OCI-M2 (cell line): ENCODE data around the gene TNFSF9.
"Not testable (repeated sequence)": the region's sequence is repeated elsewhere in the genome, so short reads cannot be mapped to it uniquely, and the experiment has no call there.

Source experiments
- DNase-seq: peaks from one replicate; lab custom pipeline; 2025; ENCODE audit not compliant: unreplicated experiment; lab: John Stamatoyannopoulos, UW

The TNFSF9 gene

DNA sequence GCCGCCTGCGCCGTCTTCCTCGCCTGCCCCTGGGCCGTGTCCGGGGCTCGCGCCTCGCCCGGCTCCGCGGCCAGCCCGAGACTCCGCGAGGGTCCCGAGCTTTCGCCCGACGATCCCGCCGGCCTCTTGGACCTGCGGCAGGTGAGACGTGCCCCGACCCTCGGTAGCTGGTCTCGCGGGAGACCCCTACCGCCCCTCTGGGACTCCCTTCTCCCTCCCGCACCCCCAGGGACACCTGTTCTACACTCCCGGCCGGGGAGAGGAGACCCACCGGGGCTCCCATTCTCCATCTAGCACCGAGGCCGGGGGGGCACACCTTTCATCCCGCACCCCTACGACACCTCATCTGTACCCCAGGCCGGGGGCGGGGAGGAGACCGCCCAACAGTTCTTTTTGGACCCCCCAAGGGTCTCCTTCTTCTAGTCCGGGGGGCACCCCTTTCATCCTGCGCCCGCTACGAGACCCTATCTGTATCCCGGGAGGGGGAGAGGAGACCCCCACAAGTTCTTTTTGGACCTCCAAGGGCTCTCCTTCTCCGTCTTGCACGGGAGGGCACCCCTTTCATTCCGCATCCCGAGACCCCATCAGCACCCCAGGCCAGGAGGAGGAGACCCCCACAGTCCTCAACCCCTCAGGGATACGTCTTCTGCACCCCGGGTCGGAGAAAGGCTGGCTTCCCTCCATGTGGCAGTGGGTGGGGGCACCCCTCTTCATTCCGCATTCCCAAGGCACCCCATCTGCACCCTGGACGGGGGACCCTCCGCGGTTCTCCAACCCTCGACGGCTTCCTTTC is 533 bp downstream of the TNFSF9 start:
- DNase-seq = no peak

DNA sequence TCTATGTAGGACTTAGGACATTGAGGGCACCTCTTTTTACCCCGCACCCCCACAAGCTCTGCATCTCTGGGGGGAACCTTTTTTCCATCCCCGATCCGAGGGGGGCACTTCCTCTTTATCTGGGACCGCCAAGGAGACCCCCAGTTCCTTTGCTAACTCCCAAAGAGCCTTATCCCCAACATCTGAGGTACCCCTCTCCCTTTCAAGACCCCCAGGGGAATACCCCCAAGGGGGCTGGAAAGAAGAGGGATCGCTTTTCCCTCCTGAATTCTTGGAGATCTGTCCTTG is 1.1 kb downstream of the TNFSF9 start:
- no peak for DNase-seq

DNA sequence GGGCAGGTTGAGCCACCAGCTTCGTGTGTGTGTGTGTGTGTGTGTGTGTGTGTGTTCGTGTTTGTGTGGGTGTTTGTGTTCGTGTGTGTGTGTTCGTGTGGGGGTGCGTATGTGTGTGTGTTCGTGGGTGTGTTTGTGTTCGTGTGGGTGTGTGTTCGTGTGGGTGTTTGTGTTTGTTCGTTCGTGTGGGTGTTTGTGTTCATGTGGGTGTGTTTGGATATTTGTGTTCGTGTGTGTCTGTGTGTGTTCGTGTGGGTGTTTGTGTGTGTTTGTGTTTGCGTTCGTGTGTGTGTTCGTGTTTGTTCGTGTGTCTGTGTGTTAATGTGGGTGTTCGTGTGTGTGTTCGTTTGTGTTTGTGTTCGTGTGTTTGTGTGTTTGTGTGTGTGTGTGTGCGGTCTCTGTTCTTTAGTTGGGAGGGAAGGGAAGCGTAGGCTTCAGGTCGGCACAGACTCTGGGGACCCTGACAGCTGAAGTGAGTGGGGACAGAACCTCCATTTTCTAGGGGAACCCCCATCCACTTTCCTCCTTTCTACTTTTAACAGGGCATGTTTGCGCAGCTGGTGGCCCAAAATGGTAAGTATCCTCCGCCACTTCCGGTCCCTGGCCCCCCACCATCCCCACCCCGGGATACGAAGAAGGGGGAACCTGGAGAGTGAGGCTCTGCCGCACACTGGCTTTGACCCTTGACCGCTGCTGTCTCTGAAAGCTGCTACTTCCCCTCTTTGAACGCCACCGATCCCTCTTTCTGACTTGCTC is 1.6 kb downstream of the TNFSF9 start:
- no peak for DNase-seq

DNA sequence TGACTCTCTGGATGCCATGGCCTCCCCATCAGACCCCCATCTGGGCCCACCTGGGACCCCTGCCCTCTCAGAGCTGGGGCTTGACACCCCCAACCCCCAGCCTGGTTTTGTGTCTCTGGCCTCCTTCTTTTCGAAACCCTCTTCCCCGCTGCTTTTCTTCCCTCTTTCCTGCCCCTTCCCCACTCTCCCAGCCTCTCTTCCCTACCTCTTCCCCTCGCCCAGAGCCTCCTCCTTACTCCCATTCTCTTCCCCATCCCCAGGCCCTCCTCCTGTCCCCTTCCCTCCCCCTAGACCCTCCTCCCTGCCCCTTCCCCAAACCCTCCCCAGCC is 2.1 kb downstream of the TNFSF9 start:
- DNase-seq = no peak

DNA sequence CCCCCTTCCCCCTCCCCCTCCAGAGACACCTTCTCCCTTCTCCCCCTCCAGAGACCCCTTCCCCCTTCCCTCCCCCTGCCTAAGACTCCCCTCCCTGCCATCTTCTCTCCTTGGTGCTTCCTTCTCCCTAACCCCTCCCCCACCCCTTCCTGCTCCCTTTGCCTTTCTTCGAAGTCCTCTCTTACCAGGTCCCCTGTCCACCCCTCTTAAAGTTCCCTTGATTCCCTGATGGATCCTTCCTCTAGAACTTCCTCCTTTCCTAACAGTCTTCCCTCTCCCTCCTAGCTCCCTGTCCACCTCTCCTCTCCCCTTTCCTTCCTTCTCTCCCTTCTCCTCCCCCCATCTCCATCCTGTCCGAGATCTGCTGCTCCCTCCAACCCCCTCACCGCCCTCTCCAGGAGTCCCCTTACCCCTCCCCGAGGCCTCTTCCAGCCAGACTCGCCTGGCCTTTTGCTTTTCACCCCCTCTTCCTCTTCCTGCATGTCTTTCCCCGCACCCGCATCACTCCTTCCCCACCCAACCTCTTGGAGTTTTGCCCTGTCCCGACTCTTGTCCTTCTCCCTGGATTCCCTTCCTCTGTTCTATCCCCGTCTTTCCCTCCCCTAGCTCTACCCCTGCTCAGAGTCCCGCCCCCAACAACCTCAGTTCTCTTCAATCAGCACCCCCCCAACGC is 3.1 kb downstream of the TNFSF9 start:
- no peak for DNase-seq

DNA sequence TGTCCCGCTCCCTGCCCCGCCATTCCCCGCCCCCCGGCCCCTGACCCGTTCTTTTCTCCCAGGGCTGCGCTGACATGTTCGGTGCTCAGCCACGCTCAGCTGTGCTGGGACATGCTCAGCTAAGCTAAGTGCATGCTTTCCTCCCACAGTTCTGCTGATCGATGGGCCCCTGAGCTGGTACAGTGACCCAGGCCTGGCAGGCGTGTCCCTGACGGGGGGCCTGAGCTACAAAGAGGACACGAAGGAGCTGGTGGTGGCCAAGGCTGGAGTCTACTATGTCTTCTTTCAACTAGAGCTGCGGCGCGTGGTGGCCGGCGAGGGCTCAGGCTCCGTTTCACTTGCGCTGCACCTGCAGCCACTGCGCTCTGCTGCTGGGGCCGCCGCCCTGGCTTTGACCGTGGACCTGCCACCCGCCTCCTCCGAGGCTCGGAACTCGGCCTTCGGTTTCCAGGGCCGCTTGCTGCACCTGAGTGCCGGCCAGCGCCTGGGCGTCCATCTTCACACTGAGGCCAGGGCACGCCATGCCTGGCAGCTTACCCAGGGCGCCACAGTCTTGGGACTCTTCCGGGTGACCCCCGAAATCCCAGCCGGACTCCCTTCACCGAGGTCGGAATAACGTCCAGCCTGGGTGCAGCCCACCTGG is 3.7 kb downstream of the TNFSF9 start:
- DNase-seq = no peak

DNA sequence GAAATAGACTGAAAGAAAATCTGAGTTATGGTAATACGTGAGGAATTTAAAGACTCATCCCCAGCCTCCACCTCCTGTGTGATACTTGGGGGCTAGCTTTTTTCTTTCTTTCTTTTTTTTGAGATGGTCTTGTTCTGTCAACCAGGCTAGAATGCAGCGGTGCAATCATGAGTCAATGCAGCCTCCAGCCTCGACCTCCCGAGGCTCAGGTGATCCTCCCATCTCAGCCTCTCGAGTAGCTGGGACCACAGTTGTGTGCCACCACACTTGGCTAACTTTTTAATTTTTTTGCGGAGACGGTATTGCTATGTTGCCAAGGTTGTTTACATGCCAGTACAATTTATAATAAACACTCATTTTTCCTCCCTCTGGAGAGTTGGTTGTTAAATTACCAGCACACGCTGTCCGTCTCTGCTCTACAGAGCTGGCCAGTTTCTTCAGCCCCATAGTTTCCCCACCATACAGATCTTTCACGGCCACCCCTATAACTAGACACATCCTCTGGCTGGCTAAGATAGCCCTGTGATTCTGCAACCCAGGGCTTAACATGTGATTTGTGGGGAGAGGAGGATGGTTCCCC is 4.8 kb downstream of the TNFSF9 start:
- no peak for DNase-seq

DNA sequence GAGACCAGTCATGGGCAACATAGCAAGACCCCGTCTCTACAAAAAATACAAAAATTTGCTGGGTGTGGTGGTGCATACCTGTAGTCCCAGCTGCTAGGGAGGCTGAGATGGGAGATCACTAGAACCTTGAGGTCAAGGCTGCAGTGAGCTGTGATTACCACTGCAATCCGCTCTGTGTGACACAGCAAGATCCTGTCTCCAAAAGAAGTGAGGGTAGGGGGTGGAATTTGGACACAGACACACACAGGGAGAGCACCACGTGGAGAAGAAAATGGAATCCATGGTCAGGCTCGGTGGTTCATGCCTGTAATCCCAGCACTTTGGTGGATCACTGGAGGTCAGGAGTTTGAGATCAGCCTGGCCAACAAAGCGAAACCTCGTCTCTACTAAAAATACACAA is 8.7 kb downstream of the TNFSF9 start:
- DNase-seq = no peak

DNA sequence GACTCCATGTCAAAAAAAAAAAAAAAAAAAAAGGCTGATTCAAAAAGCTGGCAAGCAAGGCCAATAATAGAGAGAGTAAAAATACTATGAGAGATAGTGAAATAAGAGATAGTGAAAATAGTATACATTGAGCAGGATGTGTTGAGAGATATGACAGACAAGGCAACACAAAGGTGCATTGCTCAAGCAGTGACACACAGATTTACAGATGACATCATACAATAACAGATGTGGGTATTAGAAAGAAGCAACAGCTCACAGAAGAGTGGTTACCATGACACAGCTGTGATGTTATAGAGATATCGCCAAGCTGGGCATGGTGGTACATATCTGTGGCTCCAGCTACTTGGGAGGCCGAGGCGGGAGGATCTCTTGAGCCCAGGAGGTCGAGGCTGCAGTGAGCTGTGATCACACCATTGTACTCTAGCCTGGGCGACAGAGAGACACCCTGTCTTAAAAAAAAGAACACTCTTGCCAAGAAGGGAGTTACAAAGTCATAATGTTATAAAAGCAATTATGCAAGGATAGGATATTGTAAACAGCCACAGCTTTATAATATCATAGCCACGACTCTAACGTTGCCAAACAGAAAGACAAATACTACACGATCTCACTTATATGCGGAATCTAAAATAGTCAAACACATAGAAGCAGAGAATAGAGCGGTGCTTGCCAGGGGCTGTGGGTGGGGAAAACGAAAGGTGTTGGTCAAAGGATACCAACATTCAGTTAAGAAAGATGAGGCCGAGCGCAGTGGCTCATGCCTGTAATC is 10.3 kb downstream of the TNFSF9 start:
- DNase-seq = no peak

DNA sequence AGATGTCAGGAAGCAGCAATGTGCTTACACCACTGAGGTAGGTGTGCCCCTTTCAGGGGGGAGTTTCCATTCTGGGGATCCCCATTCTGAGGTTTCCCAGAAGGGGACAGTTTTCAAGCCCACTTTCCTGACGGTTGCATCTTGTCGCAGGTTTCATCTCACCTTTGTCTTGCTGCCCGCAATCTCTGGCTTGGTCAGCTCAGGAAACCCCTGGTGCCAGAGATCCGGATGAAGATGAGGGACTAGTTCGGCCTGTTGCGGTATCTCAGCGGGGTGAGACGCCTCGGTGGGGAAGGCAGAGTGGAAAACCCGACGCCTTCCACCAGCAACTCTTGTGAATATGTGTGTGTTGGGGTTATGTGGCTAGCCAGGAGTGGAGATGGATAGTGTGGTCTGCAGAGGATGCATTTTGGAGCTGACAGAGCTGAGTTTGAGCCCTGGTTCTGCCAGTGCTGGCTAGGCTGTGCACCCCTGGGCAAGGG is 13.1 kb downstream of the TNFSF9 start:
- DNase-seq = no peak

DNA sequence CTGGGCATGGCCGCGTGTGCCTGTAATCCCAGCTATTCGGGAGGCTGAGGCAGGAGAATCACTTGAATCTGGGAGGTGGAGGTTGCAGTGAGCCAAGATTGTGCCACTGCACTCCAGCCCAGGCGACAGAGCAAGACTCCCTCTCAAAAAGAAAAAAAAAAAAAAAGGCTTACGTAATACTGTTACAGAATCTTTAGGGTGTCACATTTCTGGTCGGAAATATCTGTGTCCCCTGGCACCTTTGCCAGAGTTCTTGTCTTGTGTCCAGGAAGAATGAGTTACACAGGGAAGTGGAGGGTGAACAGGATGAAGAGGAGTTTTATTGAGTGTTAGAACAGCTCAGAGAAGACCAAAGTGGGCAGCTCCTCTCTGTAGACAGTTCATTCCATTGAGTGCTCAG is 19.9 kb downstream of the TNFSF9 start:
- not testable (repeated sequence) for DNase-seq

DNA sequence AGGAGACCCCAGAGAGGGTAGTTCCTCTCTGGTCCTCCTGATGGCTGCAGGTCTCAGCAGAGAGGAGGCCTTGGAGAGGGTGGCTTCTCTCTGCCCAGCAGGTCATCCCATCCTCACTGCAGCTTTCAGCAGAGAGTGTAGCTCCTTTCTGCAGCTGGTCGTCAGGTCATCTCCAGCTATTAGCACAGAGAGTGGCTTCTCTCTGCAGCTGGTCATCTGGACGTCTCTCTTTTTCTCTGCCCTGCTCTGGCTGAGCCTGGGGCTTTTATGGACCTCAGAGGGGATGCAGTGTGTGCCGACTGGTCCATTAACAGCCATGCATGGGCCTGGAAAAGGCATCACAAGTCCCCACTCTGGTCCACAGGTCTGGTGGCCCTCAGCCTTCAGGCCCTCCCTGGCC is 20.3 kb downstream of the TNFSF9 start:
- DNase-seq = no peak

DNA sequence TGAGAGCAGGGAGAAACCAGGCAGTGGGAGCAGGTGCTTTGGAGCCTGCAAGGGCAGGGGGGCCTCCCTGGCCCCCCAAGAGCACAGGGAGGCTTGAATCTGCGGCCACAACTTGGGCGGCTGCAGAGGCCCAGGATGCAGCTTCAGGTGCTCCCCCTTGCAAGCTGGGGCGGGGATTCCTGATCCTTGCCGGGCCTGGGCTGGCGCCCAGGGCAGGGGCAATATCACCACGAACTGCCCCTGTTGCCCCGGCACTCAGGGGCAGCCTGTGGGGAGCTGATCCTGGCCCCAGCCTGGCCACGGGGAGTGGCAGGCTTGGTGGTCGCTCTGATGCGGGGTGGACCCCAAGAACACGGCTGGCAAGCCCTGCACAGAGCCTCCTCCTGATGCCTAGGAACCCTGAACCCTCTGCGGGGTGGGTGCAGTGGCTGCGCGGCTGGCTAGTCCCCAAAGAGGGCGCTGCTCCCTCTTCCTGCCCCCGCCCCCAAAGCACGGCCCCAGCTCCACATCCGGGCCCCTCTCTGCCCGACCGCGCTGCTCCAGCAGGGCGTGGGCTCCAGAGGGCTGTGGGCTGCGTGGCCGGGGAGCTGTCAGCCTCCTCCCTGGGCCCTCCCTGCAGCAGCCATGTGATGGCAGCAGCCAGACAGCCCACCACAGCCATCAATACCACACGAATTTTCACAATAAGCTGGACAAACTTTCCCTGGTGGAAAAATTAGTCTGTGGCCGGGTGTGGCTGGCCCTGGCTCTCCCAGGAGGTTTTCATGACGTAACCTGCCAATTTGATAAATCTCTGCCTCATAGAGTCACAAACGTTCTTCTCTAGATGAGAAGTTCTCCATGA is 21.0 kb downstream of the TNFSF9 start:
- no peak for DNase-seq

DNA sequence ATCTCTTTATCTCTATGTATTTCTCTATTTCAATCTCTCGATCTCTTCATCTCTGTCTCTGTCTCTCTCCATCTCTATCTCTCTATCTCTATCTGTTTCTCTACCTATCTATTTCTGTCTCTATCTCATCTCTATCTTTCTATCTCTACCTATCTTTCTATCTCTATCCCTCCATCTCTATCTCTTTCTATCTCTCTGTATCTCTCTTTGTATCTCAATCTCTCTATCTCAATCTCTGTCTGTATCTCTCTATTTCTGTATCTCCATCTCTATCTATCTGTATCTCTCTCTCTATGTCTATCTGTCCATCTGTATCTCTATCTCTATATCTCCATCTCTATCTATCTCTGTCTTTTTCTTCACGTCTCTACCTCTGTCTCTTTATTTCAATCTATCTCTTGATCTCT is 25.2 kb downstream of the TNFSF9 start:
- DNase-seq = no peak

DNA sequence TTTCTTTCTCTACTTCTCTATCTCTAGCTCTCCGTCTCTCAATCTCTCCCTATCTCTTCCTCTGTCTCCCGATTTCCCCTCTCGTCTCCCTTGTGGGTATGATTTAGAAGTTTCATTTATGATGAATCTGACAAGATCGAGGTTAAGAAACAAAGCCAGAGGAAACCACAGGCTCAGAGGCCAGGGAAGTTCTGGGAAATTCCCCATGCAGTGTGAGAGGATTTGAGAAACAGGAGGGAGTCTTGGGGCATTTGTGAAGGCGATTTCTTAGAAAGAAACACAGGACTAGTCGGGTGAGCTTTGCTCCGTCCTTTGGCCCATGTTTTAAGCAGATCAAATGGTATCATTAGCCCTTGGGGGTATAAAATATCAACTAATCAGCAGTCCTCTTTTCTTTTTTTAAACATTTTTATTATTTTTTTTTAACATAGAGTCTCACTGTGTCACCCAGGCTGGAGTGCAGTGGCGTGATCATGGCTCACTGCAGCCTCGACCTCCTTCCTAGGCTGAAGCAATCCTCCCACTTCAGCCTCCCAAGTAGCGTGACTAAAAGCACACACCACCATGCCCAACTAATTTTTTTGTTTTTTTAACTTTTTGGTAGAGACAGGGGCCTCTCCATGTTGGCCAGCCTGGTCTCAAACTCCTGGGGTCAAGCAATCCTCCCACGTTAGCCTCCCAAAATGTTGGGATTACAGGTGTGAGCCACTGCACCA is 25.8 kb downstream of the TNFSF9 start:
- no peak for DNase-seq

DNA sequence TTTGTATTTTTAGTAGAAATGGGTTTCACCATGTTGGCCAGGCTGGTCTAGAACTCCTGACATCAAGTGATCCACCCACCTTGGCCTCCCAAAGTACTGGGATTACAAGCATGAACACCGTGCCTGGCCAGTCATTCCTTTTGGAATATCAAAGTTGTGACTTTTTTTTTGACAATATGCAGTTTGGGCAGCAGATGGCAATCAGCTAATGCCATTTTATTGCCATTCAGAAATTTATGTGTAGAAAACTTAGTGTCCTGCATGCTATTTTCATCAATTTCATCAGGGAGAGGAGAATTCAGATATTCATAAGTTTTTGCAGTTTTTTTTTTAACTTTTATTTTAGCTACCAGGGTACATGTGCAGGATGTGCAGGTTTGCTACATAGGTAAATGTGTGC is 31.6 kb downstream of the TNFSF9 start:
- DNase-seq = not testable (repeated sequence)

DNA sequence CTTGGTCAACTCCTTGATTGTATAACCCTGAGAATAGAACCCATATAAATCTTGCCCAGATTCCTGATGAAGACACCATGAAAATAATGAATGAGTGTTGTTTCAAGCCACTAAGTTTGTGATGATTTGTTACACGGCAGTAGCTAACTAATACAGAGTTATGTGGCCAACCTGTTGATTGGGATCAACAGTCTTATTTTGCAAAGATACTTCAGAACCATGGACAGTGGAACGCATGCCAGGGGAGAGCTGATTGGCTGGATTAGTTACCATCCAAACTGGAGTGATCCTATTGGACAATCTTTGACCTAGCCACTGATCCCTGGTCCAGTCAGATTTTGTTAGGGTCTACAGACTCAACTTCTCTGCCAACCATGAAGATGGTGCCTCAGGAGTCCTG is 33.6 kb downstream of the TNFSF9 start:
- DNase-seq = no peak

DNA sequence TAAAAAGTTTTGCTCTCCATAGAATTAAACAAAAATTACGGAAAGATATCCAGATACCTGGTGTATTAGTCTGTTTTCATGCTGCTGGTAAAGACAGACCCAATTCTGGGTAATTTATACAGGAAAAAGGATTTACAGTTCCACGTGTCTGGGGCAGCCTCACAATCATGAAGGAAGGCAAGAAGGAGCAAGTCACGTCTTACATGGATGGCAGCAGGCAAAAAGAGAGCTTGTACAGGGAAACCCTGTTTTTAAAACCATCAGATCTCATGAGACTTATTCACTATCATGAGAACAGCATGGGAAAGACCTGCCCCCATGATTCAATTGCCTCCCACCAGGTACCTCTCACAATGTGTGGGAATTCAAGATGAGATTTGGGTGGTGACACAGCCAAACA is 35.9 kb downstream of the TNFSF9 start:
- not testable (repeated sequence) for DNase-seq

DNA sequence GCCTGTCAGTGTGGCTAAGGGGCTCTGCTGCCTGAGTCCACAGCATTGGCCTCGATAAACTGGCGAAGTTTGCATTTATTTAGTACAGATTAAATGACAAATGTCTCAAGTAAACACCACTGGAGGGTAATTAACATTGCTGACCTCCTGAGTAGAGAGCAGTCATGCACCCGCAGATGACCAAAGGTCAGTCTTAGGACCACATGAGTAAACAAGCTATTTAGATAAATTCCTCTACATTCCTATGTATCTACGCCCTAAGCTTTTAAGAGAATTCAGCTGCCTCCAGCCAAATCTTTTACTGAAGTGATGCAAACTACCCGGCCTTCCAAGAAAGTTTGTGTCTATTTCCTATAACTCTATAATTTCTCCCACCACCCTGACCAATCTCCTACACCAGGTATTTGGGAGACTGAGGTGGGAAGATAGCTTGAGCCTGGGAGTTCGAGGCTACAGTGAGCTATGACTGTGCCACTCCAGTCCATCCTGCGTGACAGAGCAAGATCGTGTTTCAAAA is 37.2 kb downstream of the TNFSF9 start:
- no peak for DNase-seq
